Astrocyte (in vitro differentiated cells and primary cell): ENCODE results near the gene MAP3K4.

Source experiments
- EZH2 ChIP-seq: IDR thresholded peaks from 2 replicates; pipeline ENCODE4 v1.6.1; 2012; ENCODE audit warnings: mild to moderate bottlenecking, low read length, inconsistent platforms; ENCODE audit not compliant: insufficient read depth
- TF ChIP-seq, protein P1 (sequence below): IDR thresholded peaks from 2 replicates; pipeline ENCODE4 v1.5.1; 2011; ENCODE audit warnings: low read depth, mild to moderate bottlenecking, inconsistent platforms, low read length, moderate library complexity; ENCODE audit not compliant: insufficient read depth

DNA sequence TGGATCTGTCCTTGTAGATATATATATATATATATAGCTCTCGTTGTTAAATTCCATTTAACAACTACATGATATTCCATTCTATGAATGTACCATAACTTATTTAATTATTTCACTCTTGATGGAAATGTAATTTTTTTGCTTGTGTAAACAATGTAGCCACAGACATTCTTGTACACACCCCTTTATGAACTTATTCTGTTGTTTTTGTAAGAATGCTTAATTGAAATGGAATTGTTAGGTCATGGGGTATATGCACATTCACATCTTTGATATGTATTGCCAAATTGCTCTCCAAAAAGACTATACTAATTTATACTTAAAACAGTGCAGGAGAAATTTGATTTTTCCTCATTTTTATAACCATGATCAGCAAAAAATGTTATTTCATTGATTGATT is 67.2 kb downstream of the MAP3K4 start:
- TF ChIP-seq, protein P1, sequence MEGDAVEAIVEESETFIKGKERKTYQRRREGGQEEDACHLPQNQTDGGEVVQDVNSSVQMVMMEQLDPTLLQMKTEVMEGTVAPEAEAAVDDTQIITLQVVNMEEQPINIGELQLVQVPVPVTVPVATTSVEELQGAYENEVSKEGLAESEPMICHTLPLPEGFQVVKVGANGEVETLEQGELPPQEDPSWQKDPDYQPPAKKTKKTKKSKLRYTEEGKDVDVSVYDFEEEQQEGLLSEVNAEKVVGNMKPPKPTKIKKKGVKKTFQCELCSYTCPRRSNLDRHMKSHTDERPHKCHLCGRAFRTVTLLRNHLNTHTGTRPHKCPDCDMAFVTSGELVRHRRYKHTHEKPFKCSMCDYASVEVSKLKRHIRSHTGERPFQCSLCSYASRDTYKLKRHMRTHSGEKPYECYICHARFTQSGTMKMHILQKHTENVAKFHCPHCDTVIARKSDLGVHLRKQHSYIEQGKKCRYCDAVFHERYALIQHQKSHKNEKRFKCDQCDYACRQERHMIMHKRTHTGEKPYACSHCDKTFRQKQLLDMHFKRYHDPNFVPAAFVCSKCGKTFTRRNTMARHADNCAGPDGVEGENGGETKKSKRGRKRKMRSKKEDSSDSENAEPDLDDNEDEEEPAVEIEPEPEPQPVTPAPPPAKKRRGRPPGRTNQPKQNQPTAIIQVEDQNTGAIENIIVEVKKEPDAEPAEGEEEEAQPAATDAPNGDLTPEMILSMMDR = no peak
- no peak for TF ChIP-seq EZH2
